C4-2B (cell line): Measurements from ENCODE around the gene CD68.

ENCODE experiments used
- H3K27ac ChIP-seq: fragments of 450-650 bp; 2 replicates; pipeline ENCODE4 v1.5.1; 2017
- CTCF ChIP-seq: fragments of 450-650 bp; conservative IDR thresholded peaks from 2 replicates; pipeline ENCODE4 v1.5.1; 2017; ENCODE audit warnings: mild to moderate bottlenecking
- ZFX ChIP-seq: fragments of 450-650 bp; IDR thresholded peaks from 2 replicates; pipeline ENCODE4 v1.6.1; 2017

The CD68 gene

DNA sequence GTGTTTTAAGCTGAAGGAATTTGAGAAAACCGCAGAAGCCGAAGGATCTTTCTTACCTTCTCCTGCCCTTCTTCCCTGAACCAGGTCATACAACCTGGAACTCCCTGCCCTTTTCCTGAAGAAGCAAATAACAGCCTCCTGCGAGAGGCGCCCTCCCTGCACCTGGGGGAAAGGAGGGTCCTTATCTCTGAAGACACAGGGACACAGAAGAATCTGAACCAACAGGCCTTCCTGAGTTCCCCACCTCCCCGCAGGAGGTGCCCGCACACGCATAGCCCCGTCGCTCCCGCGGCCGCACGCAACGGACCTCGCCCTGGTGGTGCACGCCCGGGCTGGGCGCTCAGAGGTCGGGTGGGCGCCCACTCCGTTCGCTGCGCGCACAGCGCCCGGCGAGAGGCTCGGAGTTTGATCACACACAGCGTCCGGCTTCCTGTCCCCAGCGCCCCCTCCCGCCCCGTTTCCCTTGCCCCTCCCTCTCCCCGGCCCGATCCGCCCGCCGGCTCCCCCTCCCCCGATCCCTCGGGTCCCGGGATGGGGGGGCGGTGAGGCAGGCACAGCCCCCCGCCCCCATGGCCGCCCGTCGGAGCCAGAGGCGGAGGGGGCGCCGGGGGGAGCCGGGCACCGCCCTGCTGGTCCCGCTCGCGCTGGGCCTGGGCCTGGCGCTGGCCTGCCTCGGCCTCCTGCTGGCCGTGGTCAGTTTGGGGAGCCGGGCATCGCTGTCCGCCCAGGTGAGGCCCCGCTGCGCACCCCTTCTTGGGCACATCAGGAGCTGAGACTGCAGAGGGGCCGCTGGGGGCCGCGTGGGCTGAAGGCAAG, 30.6 kb upstream of the CD68 start, which contains the start of gene TNFSF12:
TSS of gene TNFSF12 (plus strand) at position 474 of the 816 bp plus-strand sequence. CDS start at position 570, 96 bp downstream.
- H3K27ac ChIP-seq: no peak within 1 kb of the TSS
- TF ChIP-seq CTCF (no peak), ZFX (no peak)

DNA sequence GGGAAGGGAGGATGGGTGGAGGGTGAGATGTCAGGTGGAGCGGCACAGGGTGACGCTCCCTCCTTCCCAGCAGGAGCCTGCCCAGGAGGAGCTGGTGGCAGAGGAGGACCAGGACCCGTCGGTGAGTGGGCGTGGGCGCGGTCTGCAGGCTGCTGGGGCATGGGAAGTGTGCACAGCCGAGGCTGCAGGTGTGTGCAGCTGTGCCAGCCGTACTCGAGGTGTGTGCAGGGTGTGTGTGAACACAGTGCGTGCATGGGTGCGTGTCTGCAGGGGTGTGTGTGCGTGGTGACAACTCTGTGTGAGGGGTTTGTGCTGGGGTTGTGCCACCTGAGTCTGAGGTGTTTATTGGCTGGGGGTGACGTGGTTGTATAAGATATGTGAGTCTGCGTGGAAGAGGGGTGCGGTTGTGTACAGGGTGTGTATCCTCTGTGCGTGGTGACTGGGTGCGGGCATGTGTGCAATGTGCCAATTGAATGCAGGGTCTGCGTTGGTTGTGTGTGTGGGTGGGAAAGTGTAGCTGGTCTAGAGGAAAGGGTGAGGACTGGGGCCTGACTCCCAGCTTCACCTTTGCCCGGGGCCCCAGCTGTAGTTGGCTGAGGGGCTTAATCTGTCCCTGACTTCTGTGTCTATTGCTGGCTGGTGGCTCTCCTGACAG, 29.9 kb upstream of the CD68 start:
- H3K27ac ChIP-seq: no peak overlapping the region
- no peak for TF ChIP-seq ZFX
- no peak for TF ChIP-seq CTCF

- TF ChIP-seq ZFX (no peak), CTCF (no peak)
- no peak overlapping the region for H3K27ac ChIP-seq
Observed at GRCh38 chr17:7550344-7550743, 29.1 kb upstream of the CD68 start.

GRCh38 chr17:7551396-7551795, 28.0 kb upstream of the CD68 start:
- TF ChIP-seq ZFX (no peak), CTCF (no peak)
- H3K27ac ChIP-seq: no peak overlapping the region

DNA sequence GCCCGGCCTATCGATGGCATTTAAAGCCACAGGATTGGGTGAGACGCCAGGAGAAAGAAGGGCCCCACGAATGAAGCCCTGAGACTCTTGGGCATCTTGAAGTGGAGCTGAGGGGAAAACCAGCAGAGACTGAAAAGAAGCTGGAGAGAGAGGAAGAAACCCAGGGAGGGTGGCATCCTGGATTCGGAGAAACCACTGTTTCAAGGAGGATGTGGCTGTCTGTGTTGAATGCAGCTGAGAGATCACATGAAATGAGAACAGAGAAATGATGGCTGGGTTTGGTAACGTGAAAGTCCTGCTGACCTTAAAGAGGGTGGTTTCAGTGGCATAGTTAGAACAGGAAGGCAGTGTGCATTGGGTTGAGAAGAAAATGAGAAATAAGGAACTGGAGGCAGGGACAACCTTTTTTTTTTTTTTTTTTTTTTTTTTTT, 26.8 kb upstream of the CD68 start:
- TF ChIP-seq ZFX (no peak), CTCF (no peak)

DNA sequence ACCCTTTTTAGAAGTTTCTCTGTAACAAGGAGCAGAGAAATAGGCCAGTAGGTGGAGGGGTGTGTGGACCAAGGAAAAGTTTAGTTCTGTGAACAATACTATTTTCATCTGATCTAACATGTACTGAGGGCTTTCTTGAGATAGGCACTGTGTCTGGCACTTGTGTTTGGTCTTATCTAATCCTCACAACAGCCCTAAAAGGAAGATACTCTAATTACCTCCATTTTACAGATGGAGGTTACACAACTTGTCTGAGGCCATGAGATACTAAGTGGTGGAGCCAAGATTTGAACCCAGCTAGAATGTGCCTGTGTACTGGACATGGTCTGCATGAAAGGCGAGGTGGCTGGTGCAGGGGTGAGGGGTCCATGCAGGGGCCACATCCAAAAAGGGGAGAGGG, 26.1 kb upstream of the CD68 start:
- no peak overlapping the region for H3K27ac ChIP-seq
- TF ChIP-seq ZFX (no peak), CTCF (no peak)

More for the DNA sequence above, 26.8 kb upstream of the CD68 start:
- H3K27ac ChIP-seq: no peak overlapping the region

GRCh38 chr17:7555320-7555948, 24.0 kb upstream of the CD68 start:
- no peak overlapping the region for H3K27ac ChIP-seq
- TF ChIP-seq ZFX (no peak), CTCF (no peak; the same call in 1 of the 2 replicates)
